ENCODE measurements around the gene CDCA5.

The CDCA5 gene

DNA sequence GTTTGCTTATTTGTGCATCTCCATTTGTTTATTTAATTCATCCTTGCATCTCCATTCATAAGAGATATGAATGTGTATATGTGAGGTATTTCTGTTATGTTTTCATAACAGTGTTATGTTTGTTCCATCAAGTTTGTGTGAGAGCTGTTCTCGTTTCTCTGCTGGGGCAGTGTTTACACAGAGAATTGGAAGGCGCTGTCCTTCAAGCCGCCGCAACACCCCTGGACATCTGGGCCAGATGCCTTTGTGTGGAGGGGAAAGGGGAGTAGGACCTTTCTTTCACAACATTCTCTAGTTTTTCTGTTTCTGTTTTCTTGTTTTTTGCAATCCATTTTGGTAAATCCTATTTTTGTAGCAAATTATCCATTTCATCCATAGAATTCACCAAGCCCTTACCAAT, 20.8 kb upstream of the CDCA5 start:
- no peak for DNase-seq

DNA sequence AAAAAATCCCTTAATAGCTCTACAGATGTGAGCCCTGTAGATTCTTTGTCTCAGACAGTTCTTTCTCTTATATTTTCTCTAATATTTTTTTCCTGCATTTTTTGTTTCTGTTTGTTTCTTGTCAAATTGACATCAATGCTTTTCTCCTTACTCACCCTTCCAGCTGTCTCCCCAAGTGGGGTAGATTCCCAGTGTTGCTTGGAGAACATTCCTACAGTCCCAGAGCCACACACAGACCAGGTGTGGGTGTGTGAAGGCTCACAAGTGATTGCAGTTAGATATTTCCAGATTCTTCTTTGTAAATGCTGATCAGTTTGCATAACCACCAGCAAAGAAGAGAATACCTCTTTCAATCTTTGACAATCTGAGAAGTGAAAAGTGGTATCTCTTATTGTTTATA, 19.6 kb upstream of the CDCA5 start:
- DNase-seq, result no peak

DNA sequence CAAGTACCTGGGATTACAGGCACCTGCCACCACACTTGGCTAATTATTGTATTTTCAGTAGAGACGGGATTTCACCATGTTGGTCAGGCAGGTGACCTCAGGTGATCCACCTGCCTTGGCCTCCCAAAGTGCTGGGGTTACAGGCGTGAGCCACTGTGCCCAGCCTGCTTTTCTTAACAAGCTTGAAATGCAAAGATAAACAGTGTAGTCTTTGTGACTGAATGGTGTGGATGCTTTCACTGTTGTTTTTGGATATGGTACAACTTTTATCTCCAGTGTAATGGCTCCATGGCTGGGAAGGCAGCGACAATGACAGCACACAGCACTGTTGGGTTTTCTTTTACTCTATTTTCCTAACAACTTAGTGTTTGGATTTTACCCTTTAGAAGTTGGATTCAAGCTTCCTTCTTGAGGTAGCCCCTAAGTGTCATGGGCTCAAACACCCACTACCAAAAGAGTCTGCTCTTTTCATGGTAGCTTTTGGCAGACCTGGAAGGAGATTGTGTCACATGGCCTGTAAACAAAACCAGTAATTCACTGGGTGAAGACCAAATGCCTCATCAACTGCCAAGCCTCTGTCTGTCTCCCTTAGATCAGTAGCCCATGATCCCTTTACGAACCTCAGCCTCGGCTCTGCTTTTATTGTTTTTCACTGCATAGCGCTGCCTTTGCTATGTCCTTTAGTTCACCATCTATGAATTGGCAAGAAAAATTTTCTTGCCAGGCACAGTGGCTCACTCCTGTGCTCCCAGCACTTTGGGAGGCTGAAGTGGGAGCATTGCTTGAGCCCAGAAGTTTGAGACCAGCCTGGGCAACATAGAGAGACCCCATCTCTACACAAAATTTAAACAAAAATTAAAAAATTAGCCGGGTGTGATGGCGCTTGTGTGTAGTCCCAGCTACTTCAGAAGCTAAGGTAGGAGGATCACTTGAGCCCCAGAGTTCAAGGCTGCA, 18.6 kb upstream of the CDCA5 start:
- no peak for DNase-seq

DNA sequence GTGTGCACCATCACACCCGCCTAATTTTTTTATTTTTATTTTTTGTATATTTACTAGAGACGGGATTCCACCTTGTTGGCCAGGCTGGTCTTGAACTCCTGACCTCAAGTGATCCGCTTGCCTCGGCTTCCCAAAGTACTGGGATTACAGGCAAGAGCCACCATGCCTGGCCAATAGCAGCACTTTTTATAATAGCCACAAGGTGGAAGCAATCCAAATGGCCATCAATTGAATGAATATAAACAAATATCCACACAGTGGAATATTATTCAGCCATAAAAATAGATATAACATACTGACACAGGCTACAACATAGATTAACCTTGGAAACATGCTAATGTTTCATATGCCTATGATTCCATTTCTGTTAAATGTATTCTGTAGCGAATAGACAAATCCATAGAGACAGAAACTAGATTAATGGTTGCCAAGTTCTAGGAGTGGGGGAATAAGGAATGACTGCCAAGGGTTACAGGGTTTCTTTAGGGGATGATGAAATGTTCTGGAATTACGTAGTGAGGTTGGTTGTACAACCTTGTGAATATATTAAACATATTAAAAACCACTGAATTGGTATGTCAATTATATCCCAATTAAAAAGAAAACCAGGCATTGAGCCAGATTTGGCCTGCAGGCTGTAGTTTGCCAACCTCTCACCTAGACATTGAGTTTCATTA, 17.0 kb upstream of the CDCA5 start:
- no peak for DNase-seq

DNA sequence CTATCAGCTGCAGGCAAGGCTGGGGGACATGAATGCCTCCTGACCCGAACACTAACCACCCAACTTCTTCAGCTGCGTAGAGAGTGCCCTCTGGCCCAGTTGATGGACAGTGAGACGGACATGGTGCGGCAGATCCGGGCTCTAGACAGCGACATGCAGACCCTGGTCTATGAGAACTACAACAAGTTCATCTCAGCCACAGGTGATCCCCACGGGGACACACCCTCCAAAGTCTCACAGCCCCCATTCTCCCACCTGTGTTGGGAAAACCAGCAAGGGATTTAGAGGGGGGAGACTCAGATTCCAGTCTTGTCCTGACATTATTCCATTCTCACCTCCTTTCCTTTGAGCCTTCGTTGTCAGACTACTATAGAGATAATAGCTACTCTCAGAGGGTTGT, 13.1 kb upstream of the CDCA5 start:
- DNase-seq, result no peak

DNA sequence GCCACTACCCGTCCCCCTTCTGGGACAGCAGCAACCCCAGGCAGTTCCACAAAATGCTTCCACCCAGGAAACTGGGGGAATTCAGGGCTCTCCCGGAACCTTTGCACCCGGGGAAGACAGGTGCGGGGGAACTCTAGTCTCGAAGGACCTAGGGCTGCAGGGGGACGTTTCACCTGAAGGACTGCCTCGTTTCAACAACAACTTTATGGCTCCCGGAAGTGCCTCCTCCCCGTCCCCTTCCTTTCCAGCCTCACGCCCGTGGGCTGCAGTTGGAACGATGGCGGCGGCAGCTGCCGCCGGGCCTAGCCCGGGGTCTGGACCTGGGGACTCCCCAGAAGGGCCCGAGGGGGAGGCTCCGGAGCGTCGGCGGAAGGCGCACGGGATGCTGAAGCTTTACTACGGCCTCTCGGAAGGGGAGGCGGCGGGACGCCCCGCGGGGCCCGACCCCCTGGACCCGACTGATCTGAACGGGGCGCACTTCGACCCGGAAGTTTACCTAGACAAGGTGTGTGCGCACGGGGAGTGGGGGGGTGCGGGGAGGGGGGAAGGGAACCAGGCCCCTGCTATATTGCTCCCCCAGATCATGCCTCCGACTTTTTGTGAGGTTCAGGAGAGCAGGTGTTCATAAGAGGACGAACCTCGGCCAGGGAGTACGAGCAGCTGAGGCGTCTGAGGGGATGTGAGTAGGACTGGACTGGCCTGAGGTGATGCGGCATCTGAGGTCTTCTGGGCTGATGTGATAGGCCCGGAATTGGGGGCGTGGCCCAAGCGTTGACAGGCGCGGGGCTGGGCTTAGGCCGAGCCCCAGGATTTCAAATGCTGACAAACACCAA, 12.3 kb upstream of the CDCA5 start, which contains the start of gene VPS51:
VPS51 (plus strand) TSS at position 241 of the 833 bp plus-strand sequence; CDS start at position 278, 37 bp downstream.
- peak; percentile 72 for DNase-seq

DNA sequence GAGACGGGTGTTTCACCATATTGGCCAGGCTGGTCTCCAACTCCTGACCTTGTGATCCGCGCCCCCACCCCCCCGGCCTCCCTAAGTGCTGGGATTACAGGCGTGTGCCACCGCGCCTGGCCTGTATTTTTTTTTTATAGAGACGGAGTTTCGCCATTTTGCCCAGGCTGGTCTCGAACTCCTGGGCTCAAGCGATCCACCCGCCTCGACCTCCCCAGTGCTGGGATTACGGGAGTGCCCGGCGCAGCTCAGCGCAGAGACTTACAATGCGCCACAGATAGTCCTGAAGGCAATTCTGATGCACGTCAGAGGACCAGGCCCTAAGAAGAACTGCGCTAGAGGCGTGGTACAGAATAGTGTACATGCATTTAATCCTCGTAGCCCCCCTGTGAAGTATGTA, 11.6 kb upstream of the CDCA5 start:
- DNase-seq, result no peak

DNA sequence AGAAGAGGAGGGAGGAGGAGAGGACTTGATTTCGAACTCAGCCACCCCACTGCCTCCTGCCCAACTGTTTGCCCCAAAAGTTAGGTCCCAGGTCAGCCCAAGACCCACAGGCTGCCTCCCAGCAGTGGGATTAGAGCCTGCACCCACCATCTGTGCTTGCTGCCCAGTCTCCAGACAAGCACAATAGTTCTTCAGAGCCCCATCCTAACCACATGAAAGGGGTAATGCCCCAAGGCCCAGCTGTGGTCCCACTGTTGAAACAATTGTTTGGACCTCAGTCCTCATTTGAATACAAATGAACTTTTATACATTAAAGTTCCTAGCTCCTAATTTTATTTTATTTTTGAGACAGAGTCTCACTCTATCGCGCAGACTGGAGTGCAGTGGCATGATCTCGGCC, 6.8 kb upstream of the CDCA5 start:
- DNase-seq, result no peak

DNA sequence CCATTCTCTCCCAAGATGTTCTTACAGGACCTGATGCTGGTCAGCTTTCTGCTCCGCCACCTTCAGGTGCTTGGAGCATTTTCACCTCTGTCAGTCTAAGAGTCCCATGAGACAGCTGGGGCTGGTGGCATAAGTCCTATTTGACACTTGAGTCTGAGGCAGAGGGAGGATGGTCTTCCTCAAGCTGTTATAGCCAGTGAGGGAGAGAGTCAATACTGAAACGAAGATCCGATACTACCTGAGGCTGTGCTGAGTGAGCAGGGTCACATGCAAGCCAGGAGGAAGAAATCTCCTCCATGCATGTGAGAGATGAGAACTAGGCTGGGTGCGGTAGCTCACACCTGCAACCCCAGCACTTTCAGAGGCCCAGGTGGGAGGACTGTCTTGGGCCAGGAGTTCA, 5.8 kb upstream of the CDCA5 start:
- DNase-seq, result no peak

DNA sequence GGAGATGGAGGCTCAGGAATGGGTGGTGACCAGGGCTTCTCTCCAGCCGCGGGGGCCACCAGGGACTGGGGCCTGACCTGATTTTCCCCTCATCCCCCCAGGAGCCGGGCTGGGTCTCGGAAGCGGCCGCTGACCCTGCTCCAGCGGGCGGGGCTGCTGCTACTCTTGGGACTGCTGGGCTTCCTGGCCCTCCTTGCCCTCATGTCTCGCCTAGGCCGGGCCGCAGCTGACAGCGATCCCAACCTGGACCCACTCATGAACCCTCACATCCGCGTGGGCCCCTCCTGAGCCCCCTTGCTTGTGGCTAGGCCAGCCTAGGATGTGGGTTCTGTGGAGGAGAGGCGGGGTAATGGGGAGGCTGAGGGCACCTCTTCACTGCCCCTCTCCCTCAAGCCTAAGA, 4.0 kb upstream of the CDCA5 start:
- DNase-seq, result no peak

DNA sequence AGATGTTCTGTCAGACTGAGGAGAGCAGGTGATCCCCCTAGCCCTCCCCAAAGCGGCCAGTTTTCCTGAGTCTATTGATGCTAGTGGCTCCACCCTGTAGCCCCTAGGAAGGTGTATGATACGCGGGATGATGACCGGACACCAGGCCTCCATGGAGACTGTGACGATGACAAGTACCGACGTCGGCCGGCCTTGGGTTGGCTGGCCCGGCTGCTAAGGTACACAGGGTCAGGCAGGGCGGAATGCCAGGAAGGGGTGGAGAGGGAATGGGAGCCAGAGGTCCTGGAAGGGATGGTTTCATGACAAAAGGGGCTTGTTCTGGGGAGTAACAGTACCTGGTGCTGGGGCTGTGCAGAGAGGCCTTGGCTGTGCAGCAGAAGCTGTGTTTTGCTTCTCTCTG, 3.4 kb upstream of the CDCA5 start:
- DNase-seq, result no peak

DNA sequence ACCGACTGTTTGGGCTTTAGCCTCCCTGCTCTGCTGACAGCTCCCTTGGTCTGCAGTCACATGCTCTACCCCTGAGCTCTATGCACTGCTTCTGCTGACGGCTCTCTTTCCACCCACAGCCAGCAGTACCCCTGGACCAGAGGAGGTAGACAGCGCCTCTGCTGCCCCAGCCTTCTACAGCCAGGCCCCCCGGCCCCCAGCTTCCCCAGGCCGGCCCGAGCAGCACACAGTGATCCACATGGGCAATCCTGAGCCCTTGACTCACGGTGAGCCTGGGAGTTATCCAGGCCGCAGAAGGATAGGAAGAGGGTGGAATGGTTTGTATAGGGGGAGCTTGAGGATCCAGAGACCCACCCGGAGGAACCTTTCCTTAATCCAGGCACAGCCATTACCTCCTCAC, 3.0 kb upstream of the CDCA5 start:
- DNase-seq, result no peak

DNA sequence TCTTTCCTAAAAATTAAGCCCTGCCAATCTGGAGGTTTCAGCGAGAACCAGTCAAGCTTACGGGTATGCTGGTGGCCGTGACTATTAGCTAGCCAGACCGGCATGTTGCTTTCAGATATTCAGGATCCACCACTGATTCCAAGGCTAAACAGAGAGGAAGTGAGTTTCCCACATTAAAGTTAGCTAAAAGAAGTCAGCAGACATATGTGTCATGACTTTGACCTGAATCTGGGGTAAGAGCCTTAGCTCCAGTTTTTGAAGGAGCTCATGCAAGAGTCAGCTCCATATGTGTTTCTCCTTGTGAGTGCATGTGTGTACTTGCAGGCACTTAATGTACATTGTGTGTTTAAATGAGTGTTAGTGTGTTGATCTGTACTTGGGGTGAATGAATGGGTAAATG, 1.6 kb upstream of the CDCA5 start:
- DNase-seq, result no peak

DNA sequence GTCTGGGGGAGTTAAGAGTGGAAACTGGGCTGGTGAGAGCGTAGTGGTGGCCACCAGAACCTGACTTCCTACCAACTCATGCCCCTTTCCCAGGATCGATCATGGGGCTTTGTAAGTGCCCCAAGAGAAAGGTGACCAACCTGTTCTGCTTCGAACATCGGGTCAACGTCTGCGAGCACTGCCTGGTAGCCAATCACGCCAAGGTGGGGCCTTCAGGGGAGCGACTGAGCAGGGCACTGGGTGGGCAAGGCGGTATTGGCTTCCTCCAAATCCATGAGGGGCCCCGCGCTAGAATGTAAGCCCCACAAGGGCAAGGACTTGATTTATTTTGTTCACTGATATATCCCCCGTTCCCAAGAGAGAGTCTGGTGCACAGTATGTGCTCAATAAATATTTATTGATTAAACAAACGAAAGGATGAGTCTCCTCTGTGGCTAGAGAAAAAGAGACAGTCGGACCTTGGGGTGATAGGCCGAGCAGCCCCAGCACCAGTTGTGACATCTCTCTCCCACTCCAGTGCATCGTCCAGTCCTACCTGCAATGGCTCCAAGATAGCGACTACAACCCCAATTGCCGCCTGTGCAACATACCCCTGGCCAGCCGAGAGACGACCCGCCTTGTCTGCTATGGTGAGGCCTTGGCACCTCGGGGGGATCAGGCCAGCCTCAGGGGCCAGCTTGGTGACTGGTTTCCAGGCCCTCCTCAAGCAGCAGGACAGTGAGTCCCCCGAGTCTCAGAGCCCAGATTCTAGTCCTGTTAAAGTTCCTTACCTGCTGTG, 947 bp upstream of the CDCA5 start:
- no peak for DNase-seq

DNA sequence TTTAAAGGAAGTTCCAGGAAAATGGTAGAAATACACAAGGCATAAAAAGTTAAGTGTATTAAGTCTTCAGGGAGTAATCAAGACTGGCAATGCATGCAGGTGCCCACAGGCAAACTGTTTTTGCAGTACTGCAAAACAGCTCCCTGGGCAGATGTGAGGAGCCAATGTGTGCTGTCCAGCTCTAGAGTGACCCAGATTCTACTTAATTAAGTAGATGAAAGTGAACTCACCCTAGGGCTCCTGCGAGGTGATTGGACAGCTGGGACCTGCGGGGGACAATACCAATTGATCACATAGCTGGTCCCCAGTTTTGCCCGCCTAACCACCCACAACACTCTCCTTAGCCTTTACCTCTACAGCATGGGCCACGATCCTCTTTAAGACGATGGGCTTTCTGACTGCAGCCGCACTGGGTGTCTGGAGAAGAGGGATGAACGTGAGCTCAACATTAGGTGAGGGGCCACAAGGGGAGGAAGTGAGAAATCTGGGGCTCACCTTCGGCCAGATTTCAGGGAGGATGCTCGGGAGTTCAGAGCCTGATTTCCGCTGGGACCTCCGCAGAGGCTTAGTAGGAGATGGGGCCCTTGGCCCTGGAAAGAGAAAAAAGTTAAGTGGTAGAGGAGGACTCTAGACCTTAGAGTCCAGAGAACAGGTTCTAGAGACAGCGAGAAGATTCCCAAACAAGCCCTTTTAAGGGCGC, 556 bp downstream of the CDCA5 start:
- no peak for DNase-seq

DNA sequence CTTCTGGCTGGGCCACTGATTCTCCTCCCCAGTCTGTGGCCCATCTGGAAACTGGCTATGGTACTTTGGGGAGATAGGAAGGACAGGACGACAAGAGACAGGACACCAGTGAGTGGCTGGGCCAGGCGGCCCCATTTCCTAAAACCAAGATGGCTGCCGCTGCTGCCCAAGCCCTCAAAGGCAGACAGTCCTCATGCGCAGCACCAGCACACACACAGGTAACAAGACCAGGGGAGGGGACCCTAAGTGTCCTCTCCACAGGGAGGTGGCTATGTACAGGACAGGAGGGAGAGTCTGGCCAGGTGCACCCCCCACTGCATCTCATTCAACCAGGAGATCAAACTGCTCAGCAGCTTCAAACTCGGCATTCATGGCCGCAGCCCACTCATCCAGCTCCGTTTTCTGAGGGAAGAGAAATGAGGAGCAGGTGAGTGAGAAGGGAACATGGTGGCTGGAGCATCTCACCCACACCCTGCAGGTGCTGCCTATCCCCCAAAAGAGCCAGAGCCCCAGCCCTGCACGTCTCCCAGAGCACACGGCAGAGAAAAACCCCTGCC, 5.0 kb downstream of the CDCA5 start:
- DNase-seq, result no peak

DNA sequence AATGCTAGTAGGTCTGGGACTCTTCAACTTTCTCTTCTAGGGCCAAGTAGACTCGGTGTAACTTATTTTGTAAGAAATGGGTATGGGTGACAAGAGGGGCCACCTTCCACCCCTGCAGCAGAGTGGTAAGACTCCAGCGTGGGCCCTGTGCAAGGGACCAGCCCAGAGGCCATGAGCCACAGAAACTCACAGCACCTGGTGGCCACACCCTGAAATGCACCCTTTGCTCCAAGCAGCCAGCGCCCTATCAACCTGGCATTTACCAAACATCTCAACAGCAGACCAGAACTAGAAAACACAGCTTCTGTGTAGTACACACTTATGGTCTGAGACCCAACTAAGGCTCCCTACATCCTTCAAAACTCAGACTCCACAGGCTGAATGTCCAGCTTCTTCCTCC, 5.7 kb downstream of the CDCA5 start:
- no peak for DNase-seq

DNA sequence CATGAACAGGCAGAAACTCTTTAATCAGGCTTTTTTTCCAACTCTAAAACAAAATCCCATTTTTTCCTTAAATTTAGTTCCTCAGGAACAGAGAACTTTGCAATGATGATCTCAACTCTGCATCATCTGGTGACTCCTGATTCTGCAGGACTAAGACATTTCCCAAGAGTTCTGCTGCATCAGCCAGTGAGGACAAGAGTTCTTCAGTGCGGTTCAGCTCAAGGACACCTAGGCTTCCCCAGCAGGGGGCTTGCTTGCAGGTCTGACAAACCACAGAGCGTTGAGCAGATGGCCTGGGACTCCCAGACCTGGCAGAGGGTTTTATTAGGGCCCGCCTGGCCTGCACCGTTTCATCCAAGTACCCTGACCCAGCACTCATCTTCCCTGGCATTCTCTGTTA, 6.4 kb downstream of the CDCA5 start:
- no peak for DNase-seq

DNA sequence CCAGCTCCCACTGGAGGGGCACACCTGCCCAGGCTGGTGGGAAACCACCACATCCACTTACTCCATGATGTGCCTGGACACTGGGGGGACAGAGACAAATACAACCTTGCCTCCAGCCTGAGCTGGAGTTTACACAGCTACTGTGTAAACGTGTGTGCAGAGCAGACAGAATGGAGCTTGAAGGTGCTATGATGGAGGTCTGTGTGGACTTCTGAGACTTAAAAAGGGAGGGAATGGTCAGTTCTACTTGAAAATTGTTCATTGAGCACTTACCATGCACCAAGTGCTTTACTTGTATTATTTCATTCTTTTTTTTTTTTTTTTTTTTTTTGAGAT, 11.2 kb downstream of the CDCA5 start:
- no peak for DNase-seq

DNA sequence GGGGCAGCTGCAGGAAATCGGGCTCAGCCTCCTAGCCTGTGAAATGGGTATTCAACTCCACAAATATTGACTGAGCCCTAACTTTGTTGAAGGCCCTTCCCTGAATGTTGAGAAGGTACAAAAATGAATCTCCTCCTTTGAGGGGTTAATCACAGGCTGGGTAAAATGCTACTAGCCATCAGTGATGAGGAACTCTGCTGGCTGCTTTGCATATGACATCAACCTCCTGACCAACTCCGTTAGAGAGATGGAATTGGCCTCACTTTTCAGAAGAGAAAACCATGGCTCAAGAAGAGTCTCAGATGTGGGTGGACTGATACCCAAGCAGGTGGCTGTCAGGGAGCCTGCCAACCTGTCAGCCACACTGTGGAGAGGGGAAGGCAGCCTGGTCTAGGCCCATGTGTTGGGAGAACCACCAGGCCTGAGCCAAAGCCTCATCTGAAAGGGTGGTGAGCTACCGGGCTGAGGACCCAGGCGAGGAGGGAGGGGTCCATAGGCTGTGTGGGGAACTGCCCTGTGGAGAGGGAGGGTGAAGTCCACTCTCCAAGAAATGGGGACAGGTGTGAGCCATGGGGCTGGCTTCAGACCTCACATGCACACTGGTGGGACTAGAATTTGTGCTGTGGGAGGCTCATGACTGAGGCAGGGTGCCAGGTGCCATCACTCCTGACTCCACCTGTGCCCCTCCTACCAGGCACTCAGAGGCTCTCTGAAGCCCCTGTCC, 11.8 kb downstream of the CDCA5 start:
- DNase-seq, result no peak

DNA sequence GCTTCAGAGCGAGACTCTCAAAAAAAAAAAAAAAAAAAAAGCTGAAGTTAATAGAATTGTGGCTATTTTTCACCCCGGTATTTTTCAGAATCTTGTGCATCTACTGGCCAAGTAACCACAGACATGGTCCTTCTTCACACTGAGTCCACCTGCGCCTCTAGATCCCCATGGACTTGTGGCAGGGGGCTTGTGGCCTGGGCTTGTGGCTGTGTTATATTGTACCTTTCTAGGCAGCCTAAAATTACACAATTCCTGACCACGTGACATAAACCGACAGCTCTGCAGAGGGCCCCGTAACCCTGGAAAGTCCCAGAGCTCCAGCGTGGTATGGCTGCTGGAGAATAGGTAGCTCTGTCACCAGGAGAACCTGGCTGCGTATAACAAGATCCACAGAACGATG, 14.6 kb downstream of the CDCA5 start:
- no peak for DNase-seq
